Globus pallidus (tissue), 1 donor: ENCODE measurements around the gene CALCOCO2.
A peak's percentile ranks its signal among the peaks of the same experiment; 100 is the strongest.
"Not testable (repeated sequence)": the region's sequence is repeated elsewhere in the genome, so short reads cannot be mapped to it uniquely, and the experiment has no call there.

ENCODE experiments used
- DNase-seq: peaks from one replicate; pipeline ENCODE4 v3.0.0-alpha.2; 2015; ENCODE audit warnings: low spot score

CALCOCO2 gene

DNA sequence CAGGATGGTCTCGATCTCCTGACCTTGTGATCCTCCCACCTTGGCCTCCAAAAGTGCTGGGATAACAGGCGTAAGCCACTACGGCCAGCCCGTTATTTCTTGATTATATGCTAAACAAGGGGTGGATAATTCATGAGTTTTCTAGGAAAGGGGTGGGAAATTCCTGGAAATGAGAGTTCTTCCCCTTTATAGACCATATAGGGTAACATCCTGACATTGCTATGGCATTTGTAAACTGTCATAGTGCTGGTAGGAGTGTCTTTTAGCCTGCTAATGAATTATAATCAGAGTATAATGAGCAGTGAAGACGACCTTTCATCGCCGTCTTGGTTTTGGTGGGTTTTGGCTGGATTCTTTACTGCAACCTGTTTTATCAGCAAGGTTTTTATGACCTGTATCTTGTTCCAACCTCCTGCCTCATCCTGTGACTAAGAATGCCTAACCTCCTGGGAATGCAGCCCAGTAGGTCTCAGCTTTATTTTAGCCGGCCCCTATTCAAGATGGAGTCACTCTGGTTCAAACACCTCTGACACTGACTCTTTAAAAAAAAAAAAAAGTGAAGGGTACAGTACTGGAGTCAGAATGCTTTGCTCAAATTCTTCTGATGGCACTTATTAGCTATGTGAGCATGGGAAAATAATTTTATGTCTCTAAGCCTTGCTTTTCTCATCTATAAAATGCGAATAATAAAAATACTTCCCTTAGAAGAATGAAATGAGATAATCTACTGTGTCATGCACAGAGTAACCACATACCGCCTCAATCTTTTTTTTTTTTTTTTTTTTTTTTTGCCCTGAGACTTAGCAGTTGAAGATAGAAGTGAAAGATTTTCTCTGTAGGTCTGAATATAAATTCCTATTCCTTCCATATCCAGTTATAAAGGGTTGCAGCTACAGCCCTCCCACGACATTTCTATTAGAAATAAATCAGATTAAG is 5.1 kb upstream of the CALCOCO2 start:
- no peak for DNase-seq

GRCh38 chr17:48831549-48831883 is 681 bp downstream of the CALCOCO2 start:
- DNase-seq = no peak

DNA sequence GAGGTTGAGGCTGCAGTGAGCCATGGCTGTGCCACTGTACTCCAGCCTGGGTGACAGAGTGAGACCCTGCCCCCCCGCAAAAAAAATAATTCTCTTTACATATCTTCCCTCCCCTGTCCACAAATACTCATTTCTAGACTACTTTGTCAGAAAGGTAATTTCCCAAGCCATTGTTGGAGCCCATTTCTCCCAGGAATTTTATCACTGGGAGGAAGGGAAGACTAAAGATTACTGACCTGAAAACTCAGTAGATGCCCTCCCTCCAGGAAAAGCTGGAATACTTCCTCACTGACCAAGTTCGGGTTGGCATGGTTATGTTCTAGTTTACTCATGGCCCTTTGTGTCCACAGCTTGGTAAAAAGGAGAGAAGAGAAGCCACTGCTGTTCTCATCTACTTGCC is 4.1 kb downstream of the CALCOCO2 start:
- DNase-seq = no peak

DNA sequence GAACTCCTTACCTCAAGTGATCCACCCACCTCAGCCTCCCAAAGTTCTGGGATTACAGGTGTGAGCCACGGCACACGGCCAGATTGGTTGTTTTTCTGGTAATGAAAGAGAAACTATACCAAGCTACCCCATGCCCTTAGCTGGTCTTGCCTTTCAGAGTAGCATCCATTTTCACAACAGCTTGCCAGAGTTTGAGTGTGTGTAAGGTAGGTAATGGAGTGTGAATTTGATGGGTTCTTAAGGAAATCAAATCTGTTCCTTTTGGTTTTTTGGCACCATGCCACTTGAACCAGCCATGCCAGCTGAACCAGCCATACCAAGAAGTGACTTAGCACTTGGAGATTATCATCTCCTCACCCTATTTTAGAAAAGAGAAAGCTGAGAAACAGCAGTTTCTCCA is 5.1 kb downstream of the CALCOCO2 start:
- no peak for DNase-seq

DNA sequence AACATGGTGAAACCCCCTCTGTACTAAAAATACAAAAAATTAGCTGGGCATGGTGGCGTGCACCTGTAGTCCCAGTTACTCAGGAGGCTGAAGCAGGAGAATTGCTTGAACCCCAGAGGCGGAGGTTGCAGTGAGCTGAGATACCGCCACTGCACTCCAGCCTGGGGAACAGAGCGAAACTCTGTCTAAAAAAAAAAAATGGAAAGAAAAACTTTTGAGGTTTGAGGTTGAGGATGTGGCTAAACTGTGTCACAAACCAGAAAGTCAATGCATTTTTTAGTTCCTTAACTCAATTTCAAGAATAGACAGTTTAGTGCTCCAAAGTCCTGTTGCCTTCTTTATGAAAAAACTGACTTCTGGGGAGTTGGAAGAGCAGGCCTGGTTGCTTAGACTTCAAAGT is 6.6 kb downstream of the CALCOCO2 start:
- DNase-seq = not testable (repeated sequence)

DNA sequence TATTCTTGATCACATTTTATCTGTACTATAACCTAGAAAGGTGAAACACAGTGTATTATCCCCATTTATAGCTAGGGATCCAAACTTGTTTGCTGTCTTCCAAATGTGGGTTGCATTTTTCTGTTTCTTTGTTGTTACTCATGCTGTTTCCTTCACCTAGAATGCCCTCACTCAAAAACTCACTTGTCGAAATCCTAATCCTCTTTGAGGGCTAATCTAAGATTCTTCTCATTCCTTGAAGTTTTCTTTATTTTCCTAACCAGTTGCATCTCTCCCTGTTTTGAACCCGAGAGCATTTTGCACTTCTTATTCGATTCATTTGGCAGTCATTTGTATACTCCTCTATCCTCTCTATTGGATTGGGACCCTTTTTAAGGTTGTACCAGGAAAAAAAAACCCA is 9.6 kb downstream of the CALCOCO2 start:
- DNase-seq = no peak

DNA sequence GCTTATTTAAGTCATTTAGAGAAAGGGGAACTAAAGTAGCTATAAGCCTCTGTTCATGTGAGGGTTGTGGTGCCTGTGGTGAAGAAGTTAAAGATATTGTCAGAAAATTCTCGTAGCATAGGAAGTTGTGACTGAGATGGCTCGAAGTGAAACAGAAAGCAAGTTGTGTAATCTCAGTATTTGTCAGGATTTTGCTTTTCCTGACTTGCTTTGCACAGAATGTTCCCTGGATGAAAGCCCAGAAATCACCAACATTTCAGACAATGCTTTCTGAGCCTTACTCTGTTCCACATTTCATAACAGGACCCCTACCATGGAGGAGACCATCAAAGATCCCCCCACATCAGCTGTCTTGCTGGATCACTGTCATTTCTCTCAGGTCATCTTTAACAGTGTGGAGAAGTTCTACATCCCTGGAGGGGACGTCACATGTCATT is 10.6 kb downstream of the CALCOCO2 start:
- DNase-seq = peak; percentile 67

DNA sequence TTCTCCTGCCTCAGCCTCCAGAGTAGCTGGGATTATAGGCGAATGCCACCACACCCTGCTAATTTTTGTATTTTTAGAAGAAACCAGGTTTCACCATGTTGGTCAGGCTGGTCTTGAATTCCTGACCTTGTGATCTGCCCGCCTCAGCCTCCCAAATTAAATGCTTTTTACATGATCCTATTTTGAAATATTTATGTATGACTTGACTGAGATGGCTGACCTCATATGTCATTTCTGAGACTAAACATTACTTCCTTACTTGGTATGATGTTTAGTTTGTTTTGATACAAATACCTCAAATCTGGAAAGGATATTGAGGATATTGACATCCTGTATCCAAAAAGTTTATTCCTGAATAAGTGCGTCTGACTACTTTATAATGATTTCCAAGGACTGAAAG is 11.9 kb downstream of the CALCOCO2 start:
- DNase-seq = no peak

GRCh38 chr17:48843187-48843900 is 12.5 kb downstream of the CALCOCO2 start:
- DNase-seq = no peak

GRCh38 chr17:48850792-48851323 is 20.0 kb downstream of the CALCOCO2 start:
- DNase-seq = no peak

GRCh38 chr17:48854774-48855476 is 24.1 kb downstream of the CALCOCO2 start:
- DNase-seq = no peak

DNA sequence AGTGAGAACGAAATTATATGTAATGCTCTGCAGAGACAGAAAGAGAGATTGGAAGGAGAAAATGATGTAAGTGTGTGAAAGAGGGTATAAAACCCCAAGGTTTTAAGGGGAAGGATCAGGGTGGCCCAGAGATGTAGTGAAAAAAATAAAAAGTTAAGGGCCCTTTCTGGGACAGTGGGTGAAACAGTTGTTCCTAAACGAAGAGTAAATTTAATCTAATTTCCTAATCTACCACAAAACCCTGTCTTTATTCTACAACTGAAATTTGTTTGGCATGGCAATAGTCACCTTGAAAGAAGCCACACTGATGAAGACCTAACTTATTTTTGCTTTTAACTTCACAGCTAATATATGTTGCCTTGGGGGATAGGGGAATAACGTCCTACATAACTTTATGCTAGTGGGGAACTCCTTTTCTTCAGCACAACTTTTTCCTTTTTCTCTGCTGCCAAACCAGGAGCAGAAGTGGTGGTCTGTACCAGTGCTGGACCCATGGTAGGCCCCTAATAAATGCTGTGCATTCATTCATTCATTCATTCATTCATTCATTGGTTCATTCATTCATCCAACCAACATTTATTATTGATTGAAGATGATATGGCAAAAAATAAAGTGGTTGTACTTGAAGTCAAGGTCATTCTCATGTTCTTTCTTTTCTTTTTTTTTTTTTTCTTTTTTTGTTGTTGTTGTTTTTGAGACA is 25.4 kb downstream of the CALCOCO2 start:
- DNase-seq = no peak

DNA sequence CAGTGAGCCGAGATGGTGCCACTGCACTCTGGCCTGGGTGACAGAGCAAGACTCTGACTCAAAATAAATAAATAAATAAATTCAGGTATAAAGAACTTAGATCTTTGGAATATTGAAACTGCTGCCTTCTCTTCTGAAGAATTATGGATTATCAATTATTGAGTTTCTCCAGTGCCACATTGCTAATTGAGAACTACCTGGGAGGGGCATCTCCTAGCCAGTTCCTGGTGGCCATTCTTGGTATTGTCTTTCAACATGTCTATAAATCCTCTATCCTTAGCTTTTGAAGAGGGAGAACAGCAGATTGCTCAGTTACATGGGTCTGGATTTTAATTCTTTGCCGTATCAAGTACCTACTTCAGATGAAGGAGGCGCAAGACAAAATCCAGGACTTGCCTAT is 29.2 kb downstream of the CALCOCO2 start:
- no peak for DNase-seq

DNA sequence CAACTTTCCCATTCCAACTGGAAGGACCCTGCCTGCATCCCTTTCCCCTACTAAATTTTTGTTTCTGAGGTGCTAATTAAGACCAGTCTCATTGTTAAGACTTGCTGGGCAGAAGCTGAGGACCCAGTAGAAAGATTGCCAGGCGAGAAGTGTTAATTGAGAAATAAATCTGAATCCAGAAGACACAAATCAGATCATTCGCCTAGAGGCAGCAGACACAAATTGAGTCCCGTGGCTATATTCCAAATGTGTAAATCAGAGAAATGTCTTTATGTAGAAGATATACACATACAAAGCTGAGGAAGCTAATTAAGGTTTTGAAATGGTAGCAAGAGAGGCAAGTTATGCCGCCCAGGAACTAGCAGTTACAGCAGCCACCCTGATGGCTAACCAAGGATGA is 29.6 kb downstream of the CALCOCO2 start:
- no peak for DNase-seq

GRCh38 chr17:48868916-48869500 is 38.2 kb downstream of the CALCOCO2 start:
- DNase-seq = no peak

- DNase-seq = no peak
Measured at GRCh38 chr17:48869821-48870318, 39.0 kb downstream of the CALCOCO2 start.

- no peak for DNase-seq
Measured at GRCh38 chr17:48871035-48871550, 40.3 kb downstream of the CALCOCO2 start.

GRCh38 chr17:48871551-48872351 is 40.9 kb downstream of the CALCOCO2 start:
- DNase-seq = no peak

DNA sequence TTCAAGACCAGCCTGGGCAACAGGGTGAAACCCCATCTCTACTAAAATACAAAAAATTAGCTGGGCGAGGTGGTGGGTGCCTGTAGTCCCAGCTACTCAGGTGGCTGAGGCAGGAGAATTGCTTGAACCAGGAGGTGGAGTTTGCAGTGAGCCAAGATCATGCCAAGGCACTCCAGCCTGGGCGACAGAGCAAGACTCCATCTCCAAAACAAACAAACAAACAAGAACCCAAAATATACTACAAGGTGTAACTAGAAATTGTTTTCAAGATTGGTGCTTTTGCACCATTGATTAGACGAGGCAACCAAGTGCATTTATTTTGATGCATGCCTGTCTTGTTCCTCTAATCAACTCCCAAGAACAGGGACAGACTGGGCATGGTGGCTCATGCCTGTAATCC is 41.6 kb downstream of the CALCOCO2 start:
- not testable (repeated sequence) for DNase-seq

- DNase-seq = no peak
Measured at GRCh38 chr17:48873209-48873608, 42.4 kb downstream of the CALCOCO2 start.
